WTC11 (cell line): Measurements from ENCODE around the gene CELF1. TPM values are rescaled to one million over a fixed set of nuclear protein-coding genes. Genes with fewer than 3 reads are reported as not detected.
"Not testable (repeated sequence)": the region's sequence is repeated elsewhere in the genome, so short reads cannot be mapped to it uniquely, and the experiment has no call there.

Experiments used
- ATAC-seq: fragments of 200-7000 bp; cut with Tn5 transposase; 2 replicates; pipeline ENCODE4 v1.10.0; 2021; ENCODE audit warnings: mild to moderate bottlenecking, moderate library complexity
- CTCF ChIA-PET: fragments of 300-600 bp; sonication (Branson Sonifier 250); formaldehyde crosslinking; loops from one replicate; lab custom pipeline; 2021; ENCODE audit warnings: antibody characterized with exemption; lab: Charles Lee
- POLR2A ChIA-PET: fragments of 350-600 bp; sonication (Branson Sonifier 250); formaldehyde crosslinking; loops from one replicate; lab custom pipeline; 2021; ENCODE audit warnings: antibody characterized with exemption; lab: Charles Lee
- DNase-seq: peaks from one replicate; pipeline ENCODE4 v3.0.0; 2021; ENCODE audit warnings: low spot score
- H3K27ac Mint-ChIP-seq: 2 replicates; pipeline ENCODE4 v1.8.0; 2021; ENCODE audit warnings: mixed read lengths
- H3K27me3 Mint-ChIP-seq: 2 replicates; pipeline ENCODE4 v1.8.0; 2021; ENCODE audit warnings: low read depth, mild to moderate bottlenecking, moderate library complexity, mixed read lengths
- H3K36me3 Mint-ChIP-seq: 2 replicates; pipeline ENCODE4 v1.8.0; 2021; ENCODE audit warnings: mixed read lengths
- H3K4me1 Mint-ChIP-seq: 2 replicates; pipeline ENCODE4 v1.8.0; 2022; ENCODE audit warnings: mixed read lengths
- H3K4me3 Mint-ChIP-seq: 2 replicates; pipeline ENCODE4 v1.8.0; 2021; ENCODE audit warnings: mild to moderate bottlenecking, moderate library complexity, mixed read lengths
- H3K9me3 Mint-ChIP-seq: 2 replicates; pipeline ENCODE4 v1.8.0; 2021; ENCODE audit warnings: mixed read lengths
- CBFB ChIP-seq: sonication (generic); formaldehyde crosslinking; IDR thresholded peaks from 2 replicates; pipeline ENCODE4 v1.8.1; 2022; ENCODE audit warnings: mild to moderate bottlenecking, low read depth, missing genetic modification reagents
- CREM ChIP-seq: sonication (generic); formaldehyde crosslinking; IDR thresholded peaks from 2 replicates; pipeline ENCODE4 v1.8.1; 2022; ENCODE audit warnings: mild to moderate bottlenecking, missing genetic modification reagents, moderate library complexity
- ETV6 ChIP-seq: sonication (generic); formaldehyde crosslinking; IDR thresholded peaks from 2 replicates; pipeline ENCODE4 v1.8.1; 2022; ENCODE audit warnings: mild to moderate bottlenecking, missing genetic modification reagents
- TEAD1 ChIP-seq: sonication (generic); formaldehyde crosslinking; IDR thresholded peaks from 2 replicates; pipeline ENCODE4 v1.8.0; 2022; ENCODE audit warnings: mild to moderate bottlenecking, missing genetic modification reagents
- ZBTB21 ChIP-seq: sonication (generic); formaldehyde crosslinking; IDR thresholded peaks from 2 replicates; pipeline ENCODE4 v1.8.1; 2023; ENCODE audit warnings: mild to moderate bottlenecking, missing genetic modification reagents, borderline replicate concordance
- ZNF317 ChIP-seq: sonication (generic); formaldehyde crosslinking; IDR thresholded peaks from 2 replicates; pipeline ENCODE4 v1.8.1; 2023; ENCODE audit warnings: low read depth, mild to moderate bottlenecking, moderate library complexity, missing genetic modification reagents, borderline replicate concordance
- total RNA-seq: library from RNA; stranded (reverse); gene quantifications from 3 replicates; pipeline ENCODE4 v1.2.3, GENCODE V29; 2021
- TF ChIP-seq, protein P1 (sequence below): fragments of 250-450 bp; sonication (Bioruptor Pico); IDR thresholded peaks from 2 replicates; pipeline ENCODE4 v1.9.0; 2021; ENCODE audit warnings: mild to moderate bottlenecking, borderline replicate concordance
- TF ChIP-seq, protein P2 (sequence below): sonication (generic); formaldehyde crosslinking; IDR thresholded peaks from 2 replicates; pipeline ENCODE4 v1.8.1; 2023; ENCODE audit warnings: mild to moderate bottlenecking, missing genetic modification reagents
- TF ChIP-seq, protein P3 (sequence below): sonication (generic); formaldehyde crosslinking; IDR thresholded peaks from 2 replicates; pipeline ENCODE4 v1.8.1; 2022; ENCODE audit warnings: low read depth, missing genetic modification reagents, borderline replicate concordance
- TF ChIP-seq, protein P4 (sequence below): sonication (generic); formaldehyde crosslinking; IDR thresholded peaks from 2 replicates; pipeline ENCODE4 v1.8.1; 2022; ENCODE audit warnings: mild to moderate bottlenecking, missing genetic modification reagents, moderate library complexity, borderline replicate concordance
- TF ChIP-seq, protein P5 (sequence below): sonication (generic); formaldehyde crosslinking; IDR thresholded peaks from 2 replicates; pipeline ENCODE4 v1.8.1; 2023; ENCODE audit warnings: mild to moderate bottlenecking, moderate library complexity, missing genetic modification reagents

Gene CELF1
- total RNA-seq, 1 experiment from 2014 or later: 177 TPM

DNA sequence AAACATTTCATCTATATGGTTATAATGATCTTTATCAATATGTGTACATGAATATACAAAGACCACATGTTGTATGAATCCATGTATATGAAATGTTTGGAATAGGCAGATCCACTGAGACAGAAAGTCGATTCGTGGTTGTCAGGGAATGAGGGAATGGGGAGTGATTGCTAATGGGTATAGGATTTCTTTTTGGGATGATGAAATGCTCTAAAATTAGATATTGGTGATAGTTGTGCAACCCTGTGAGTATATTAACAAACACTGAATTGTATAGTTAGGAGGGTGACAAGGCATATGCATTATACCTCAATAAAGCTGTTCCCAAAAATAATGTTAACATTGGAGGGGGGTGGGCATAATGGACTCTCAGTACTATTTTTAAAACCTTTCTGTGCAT is 7.5 kb upstream of the CELF1 start (continued):
- TF ChIP-seq, protein P1, sequence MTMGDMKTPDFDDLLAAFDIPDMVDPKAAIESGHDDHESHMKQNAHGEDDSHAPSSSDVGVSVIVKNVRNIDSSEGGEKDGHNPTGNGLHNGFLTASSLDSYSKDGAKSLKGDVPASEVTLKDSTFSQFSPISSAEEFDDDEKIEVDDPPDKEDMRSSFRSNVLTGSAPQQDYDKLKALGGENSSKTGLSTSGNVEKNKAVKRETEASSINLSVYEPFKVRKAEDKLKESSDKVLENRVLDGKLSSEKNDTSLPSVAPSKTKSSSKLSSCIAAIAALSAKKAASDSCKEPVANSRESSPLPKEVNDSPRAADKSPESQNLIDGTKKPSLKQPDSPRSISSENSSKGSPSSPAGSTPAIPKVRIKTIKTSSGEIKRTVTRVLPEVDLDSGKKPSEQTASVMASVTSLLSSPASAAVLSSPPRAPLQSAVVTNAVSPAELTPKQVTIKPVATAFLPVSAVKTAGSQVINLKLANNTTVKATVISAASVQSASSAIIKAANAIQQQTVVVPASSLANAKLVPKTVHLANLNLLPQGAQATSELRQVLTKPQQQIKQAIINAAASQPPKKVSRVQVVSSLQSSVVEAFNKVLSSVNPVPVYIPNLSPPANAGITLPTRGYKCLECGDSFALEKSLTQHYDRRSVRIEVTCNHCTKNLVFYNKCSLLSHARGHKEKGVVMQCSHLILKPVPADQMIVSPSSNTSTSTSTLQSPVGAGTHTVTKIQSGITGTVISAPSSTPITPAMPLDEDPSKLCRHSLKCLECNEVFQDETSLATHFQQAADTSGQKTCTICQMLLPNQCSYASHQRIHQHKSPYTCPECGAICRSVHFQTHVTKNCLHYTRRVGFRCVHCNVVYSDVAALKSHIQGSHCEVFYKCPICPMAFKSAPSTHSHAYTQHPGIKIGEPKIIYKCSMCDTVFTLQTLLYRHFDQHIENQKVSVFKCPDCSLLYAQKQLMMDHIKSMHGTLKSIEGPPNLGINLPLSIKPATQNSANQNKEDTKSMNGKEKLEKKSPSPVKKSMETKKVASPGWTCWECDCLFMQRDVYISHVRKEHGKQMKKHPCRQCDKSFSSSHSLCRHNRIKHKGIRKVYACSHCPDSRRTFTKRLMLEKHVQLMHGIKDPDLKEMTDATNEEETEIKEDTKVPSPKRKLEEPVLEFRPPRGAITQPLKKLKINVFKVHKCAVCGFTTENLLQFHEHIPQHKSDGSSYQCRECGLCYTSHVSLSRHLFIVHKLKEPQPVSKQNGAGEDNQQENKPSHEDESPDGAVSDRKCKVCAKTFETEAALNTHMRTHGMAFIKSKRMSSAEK (CRISPR knock-in tag): no peak
- TF ChIP-seq ZBTB21 (CRISPR knock-in tag): no peak
- TF ChIP-seq ETV6: no peak
- TF ChIP-seq CREM (CRISPR knock-in tag): no peak
- TF ChIP-seq CBFB: no peak
- TF ChIP-seq, protein P2, sequence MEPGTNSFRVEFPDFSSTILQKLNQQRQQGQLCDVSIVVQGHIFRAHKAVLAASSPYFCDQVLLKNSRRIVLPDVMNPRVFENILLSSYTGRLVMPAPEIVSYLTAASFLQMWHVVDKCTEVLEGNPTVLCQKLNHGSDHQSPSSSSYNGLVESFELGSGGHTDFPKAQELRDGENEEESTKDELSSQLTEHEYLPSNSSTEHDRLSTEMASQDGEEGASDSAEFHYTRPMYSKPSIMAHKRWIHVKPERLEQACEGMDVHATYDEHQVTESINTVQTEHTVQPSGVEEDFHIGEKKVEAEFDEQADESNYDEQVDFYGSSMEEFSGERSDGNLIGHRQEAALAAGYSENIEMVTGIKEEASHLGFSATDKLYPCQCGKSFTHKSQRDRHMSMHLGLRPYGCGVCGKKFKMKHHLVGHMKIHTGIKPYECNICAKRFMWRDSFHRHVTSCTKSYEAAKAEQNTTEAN (CRISPR knock-in tag): no peak
- no peak for TF ChIP-seq ZNF317 (CRISPR knock-in tag)

DNA sequence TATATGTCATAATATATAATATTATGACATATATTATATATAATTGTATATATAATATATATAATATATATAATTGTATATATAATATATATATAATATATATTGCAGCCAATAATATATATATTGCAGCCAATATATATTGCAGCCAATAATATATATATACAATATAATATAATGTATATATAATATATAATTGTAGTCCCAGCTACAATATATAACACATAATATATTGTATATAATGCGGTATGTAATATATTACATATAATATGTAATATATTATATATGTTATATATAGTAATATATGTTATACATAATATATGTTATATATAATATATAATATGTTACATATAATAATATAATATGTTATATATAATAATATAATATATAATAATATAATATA is 5.8 kb upstream of the CELF1 start:
- peaks cover 7% of the 10 kb centered on the region for H3K4me1 Mint-ChIP-seq
- no peaks in the 10 kb centered on the region for H3K36me3 Mint-ChIP-seq
- ChIA-PET POLR2A (no interaction called here), CTCF (no interaction called here)
- DNase-seq (no peak), ATAC-seq (no peak)
- TF ChIP-seq, protein P3, sequence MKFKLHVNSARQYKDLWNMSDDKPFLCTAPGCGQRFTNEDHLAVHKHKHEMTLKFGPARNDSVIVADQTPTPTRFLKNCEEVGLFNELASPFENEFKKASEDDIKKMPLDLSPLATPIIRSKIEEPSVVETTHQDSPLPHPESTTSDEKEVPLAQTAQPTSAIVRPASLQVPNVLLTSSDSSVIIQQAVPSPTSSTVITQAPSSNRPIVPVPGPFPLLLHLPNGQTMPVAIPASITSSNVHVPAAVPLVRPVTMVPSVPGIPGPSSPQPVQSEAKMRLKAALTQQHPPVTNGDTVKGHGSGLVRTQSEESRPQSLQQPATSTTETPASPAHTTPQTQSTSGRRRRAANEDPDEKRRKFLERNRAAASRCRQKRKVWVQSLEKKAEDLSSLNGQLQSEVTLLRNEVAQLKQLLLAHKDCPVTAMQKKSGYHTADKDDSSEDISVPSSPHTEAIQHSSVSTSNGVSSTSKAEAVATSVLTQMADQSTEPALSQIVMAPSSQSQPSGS (CRISPR knock-in tag): no peak
- TF ChIP-seq, protein P4, sequence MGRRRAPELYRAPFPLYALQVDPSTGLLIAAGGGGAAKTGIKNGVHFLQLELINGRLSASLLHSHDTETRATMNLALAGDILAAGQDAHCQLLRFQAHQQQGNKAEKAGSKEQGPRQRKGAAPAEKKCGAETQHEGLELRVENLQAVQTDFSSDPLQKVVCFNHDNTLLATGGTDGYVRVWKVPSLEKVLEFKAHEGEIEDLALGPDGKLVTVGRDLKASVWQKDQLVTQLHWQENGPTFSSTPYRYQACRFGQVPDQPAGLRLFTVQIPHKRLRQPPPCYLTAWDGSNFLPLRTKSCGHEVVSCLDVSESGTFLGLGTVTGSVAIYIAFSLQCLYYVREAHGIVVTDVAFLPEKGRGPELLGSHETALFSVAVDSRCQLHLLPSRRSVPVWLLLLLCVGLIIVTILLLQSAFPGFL (CRISPR knock-in tag): no peak
- TF ChIP-seq TEAD1 (CRISPR knock-in tag): no peak
- TF ChIP-seq, protein P5, sequence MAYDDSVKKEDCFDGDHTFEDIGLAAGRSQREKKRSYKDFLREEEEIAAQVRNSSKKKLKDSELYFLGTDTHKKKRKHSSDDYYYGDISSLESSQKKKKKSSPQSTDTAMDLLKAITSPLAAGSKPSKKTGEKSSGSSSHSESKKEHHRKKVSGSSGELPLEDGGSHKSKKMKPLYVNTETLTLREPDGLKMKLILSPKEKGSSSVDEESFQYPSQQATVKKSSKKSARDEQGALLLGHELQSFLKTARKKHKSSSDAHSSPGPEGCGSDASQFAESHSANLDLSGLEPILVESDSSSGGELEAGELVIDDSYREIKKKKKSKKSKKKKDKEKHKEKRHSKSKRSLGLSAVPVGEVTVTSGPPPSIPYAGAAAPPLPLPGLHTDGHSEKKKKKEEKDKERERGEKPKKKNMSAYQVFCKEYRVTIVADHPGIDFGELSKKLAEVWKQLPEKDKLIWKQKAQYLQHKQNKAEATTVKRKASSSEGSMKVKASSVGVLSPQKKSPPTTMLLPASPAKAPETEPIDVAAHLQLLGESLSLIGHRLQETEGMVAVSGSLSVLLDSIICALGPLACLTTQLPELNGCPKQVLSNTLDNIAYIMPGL (CRISPR knock-in tag): no peak
- no peak overlapping the region for H3K27ac Mint-ChIP-seq
- H3K9me3 Mint-ChIP-seq: no peaks in the 10 kb centered on the region
- no peak overlapping the region for H3K4me3 Mint-ChIP-seq
- no peaks in the 10 kb centered on the region for H3K27me3 Mint-ChIP-seq

DNA sequence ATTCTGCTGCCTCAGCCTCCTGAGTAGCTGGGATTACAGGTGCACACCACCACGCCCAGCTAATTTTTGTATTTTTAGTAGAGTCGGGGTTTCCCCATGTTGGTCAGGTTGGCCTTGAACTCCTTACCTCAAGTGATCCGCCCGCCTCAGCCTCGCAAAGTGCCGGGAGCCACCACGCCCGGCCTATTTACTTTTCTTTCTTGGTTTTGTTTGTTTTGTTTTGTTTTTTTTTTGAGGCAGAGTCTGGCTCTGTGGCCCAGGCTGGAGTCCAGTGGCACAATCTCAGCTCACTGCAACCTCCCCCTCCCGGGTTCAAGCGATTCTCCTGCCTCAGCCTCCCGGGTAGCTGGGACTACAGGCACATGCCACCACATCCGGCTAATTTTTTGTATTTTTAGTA is 4.1 kb upstream of the CELF1 start:
- H3K4me1 Mint-ChIP-seq: peaks cover 11% of the 10 kb centered on the region
- H3K27me3 Mint-ChIP-seq, DNase-seq, H3K4me3 Mint-ChIP-seq, CTCF ChIA-PET, H3K27ac Mint-ChIP-seq, ATAC-seq, H3K9me3 Mint-ChIP-seq, H3K36me3 Mint-ChIP-seq: not testable (repeated sequence)
- POLR2A ChIA-PET: interaction anchor here (0.7 kb wide), 1 partner anchor 51 kb away, joined by 4 read pairs; no protein-coding TSS in a partner anchor
